Natural killer cell (primary cell): ENCODE data around the gene SCAPER. TPM values are rescaled to one million over a fixed set of nuclear protein-coding genes. Genes with fewer than 3 reads are reported as not detected.
A peak's percentile ranks its signal among the peaks of the same experiment; 100 is the strongest.

Source experiments
- ATAC-seq, 3 donors: fragments of 150-1000 bp in 2 of 3; fragments of 200-7000 bp in 1 of 3; cut with Tn5 transposase; 1 replicate in 1 of 3; 2 replicates in 2 of 3; pipeline ENCODE4 v1.10.0; 2021; ENCODE audit warnings: mild to moderate bottlenecking in 2 of 3, moderate library complexity in 2 of 3
- DNase-seq, 2 donors: peaks; one replicate each; pipeline versions ENCODE4 v3.0.0 to v3.0.0-alpha.2; 2013 to 2021; ENCODE audit warnings: mixed read lengths in 1 of 2
- H3K27ac ChIP-seq: one replicate; pipeline ENCODE4 v1.5.1; 2013; ENCODE audit warnings: mild to moderate bottlenecking, low read length
- H3K27me3 ChIP-seq: one replicate; pipeline ENCODE4 v1.6.1; 2013; ENCODE audit warnings: low read length; ENCODE audit not compliant: control insufficient read depth, insufficient read depth
- H3K36me3 ChIP-seq: one replicate; pipeline ENCODE4 v1.6.1; 2013; ENCODE audit warnings: low read length; ENCODE audit not compliant: control insufficient read depth, insufficient read depth
- H3K4me1 ChIP-seq: one replicate; pipeline ENCODE4 v1.6.1; 2013; ENCODE audit warnings: low read length; ENCODE audit not compliant: control insufficient read depth, insufficient read depth
- H3K4me3 ChIP-seq: one replicate; pipeline ENCODE4 v1.5.1; 2013; ENCODE audit warnings: low read length
- H3K9me3 ChIP-seq: one replicate; pipeline ENCODE4 v1.6.1; 2013; ENCODE audit warnings: low read length; ENCODE audit not compliant: control insufficient read depth, insufficient read depth
- H3K27ac Mint-ChIP-seq, 2 donors: one replicate each; pipeline ENCODE4 v1.8.0; 2022; ENCODE audit warnings: mild to moderate bottlenecking in 2 of 2, mixed read lengths in 2 of 2, moderate library complexity in 1 of 2
- H3K27me3 Mint-ChIP-seq, 2 donors: one replicate each; pipeline ENCODE4 v1.8.0; 2022; ENCODE audit warnings: low read depth in 2 of 2, mixed read lengths in 2 of 2
- H3K36me3 Mint-ChIP-seq: one replicate; pipeline ENCODE4 v1.8.0; 2022; ENCODE audit warnings: mixed read lengths
- H3K4me1 Mint-ChIP-seq, 2 donors: one replicate each; pipeline ENCODE4 v1.8.0; 2022; ENCODE audit warnings: mixed read lengths in 2 of 2
- H3K4me3 Mint-ChIP-seq: one replicate; pipeline ENCODE4 v1.8.0; 2022; ENCODE audit warnings: mild to moderate bottlenecking, moderate library complexity, mixed read lengths
- H3K9me3 Mint-ChIP-seq, 2 donors: one replicate each; pipeline ENCODE4 v1.8.0; 2022; ENCODE audit warnings: mixed read lengths in 2 of 2
- CTCF ChIP-seq: fragments of 200-600 bp; IDR thresholded peaks from one replicate; pipeline ENCODE4 v1.8.0; 2022; ENCODE audit warnings: antibody characterized with exemption
- WGBS: methylation state at CpG from one replicate; pipeline ENCODE4 v1.1.7; 2013; ENCODE audit warnings: missing lambda C conversion rate; ENCODE audit not compliant: insufficient coverage; 5-methylcytosine and 5-hydroxymethylcytosine counted together
- intact Hi-C: fragments of 100-400 bp; cut with micrococcal nuclease; formaldehyde crosslinking; loops from one replicate; pipeline ENCODE4 v1.14.2; 2022
- total RNA-seq, 4 donors: library from RNA; stranded (reverse); fragments of 120-200 nt in 1 of 4; gene quantifications; one replicate each; pipeline versions ENCODE4 v1.2.3 to v1.2.4, GENCODE V29; 2013 to 2022

SCAPER gene
- total RNA-seq, 3 donors from 2014 or later (not counting 1 experiment from before 2014, with no cell fraction given): 48.1 to 53.6 (median 51.8) TPM

GRCh38 chr15:76344893-76345582, 560.1 kb downstream of the SCAPER start:
- intact Hi-C loops: loop anchor here (5.0 kb wide), 1 partner anchor 58 kb away; no protein-coding TSS in a partner anchor
- 19% methylated on average over 2 of the region's 3 CpGs for WGBS
- Histone ChIP-seq H3K36me3 (no peaks in the 10 kb centered on the region), H3K9me3 (no peaks in the 10 kb centered on the region), H3K27me3 (peaks cover 72% of the 10 kb centered on the region), H3K4me3 (no peak overlapping the region), H3K4me1 (peaks cover 47% of the 10 kb centered on the region), H3K27ac (no peak overlapping the region)
- no peak for ATAC-seq
- no peak for TF ChIP-seq CTCF
- H3K27me3 Mint-ChIP-seq: peaks cover 46 to 61% of the 10 kb centered on the region in 2 donors
- H3K4me3 Mint-ChIP-seq: peak overlapping the region; percentile 78
- H3K4me1 Mint-ChIP-seq: peaks cover 32 to 42% of the 10 kb centered on the region in 2 donors
- H3K27ac Mint-ChIP-seq: peak overlapping the region in 1 of 2 donors; percentile 3
- no peaks in the 10 kb centered on the region for H3K9me3 Mint-ChIP-seq
- H3K36me3 Mint-ChIP-seq: peaks cover 13% of the 10 kb centered on the region
- DNase-seq: no peak

- H3K9me3 Mint-ChIP-seq: no peaks in the 10 kb centered on the region
- peaks cover 13% of the 10 kb centered on the region for H3K36me3 Mint-ChIP-seq
- H3K27ac ChIP-seq: no peak overlapping the region
- TF ChIP-seq CTCF: no peak
- peak overlapping the region; percentile 53 for H3K4me3 Mint-ChIP-seq
- no peak overlapping the region for H3K27ac Mint-ChIP-seq
- no peak overlapping the region for H3K4me3 ChIP-seq
- 18% methylated on average over 15 of the region's 16 CpGs for WGBS
- peaks cover 86% of the 10 kb centered on the region for H3K27me3 ChIP-seq
- H3K9me3 ChIP-seq: no peaks in the 10 kb centered on the region
- H3K36me3 ChIP-seq: no peaks in the 10 kb centered on the region
- DNase-seq (peak in 1 of 2 donors; percentile 29), ATAC-seq (no peak)
- peaks cover 62% of the 10 kb centered on the region for H3K4me1 ChIP-seq
- H3K4me1 Mint-ChIP-seq: peaks cover 46 to 58% of the 10 kb centered on the region in 2 donors
- H3K27me3 Mint-ChIP-seq: peaks cover 58 to 66% of the 10 kb centered on the region in 2 donors
- intact Hi-C loops: loop anchor here (5.0 kb wide), 1 partner anchor 56 kb away; no protein-coding TSS in a partner anchor
Observed at GRCh38 chr15:76343313-76343996, 561.7 kb downstream of the SCAPER start.

DNA sequence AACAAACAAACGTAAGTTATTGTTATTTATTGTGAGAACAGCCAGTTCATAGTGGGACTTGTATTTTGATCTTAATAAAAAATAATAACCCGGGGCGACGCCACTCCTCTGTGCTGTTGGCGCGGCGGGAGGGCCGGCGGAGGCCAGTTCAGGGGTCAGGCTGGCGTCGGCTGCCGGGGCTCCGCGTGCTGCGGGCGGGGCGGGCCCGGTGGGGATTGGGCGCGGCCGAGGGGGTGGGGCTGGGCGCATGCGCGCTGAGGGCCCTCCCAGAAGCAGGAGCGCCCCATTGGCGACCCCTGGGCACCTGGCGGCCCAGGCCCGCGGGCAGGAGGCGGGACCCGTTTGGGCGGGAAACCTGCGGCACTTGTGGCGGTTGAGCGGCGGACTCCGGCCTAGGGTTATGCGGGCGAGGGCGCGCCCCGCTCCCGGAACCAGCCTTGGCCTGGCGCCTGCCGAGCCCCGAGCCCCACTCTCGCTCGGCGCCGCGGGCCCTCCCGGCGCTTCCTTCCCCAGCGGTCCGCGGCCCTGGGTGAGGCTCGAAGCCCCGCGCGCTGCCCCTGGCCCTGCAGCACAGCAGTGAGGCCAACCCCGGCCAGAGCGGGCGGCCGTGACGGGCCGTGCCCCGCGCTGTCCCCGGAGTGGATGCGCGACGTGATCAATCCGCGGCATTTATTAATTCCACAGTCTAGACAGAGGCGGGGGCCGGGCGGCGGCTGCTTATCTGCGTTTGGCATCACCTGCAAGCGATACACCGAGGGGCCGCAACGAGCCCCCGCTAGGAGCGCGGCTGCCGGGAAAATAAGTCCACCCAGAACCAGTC, 562.5 kb downstream of the SCAPER start:
- Mint-ChIP-seq H3K4me1 (peaks cover 50 to 62% of the 10 kb centered on the region in 2 donors), H3K9me3 (no peaks in the 10 kb centered on the region), H3K27ac (no peak overlapping the region), H3K27me3 (peaks cover 57 to 61% of the 10 kb centered on the region in 2 donors), H3K36me3 (peaks cover 6% of the 10 kb centered on the region), H3K4me3 (peak overlapping the region; percentile 83)
- ATAC-seq: peak in 2 of 3 donors; percentile 4 to 11
- Histone ChIP-seq H3K4me3 (no peak overlapping the region), H3K9me3 (no peaks in the 10 kb centered on the region), H3K36me3 (no peaks in the 10 kb centered on the region), H3K27me3 (peaks cover 81% of the 10 kb centered on the region), H3K4me1 (peaks cover 69% of the 10 kb centered on the region), H3K27ac (no peak overlapping the region)
- peak in 1 of 2 donors; percentile 37 for DNase-seq
- intact Hi-C loops: loop anchor here (5.0 kb wide), 1 partner anchor 55 kb away; no protein-coding TSS in a partner anchor
- no peak for TF ChIP-seq CTCF
- 6% methylated on average over 87 of the region's 87 CpGs for WGBS
